HG02763 (cell line): Measurements from ENCODE around the gene PCMTD2.

Experiments
- ATAC-seq: cut with Tn5 transposase; IDR thresholded peaks from one replicate; pipeline ENCODE4 v1.9.1; 2021; ENCODE audit warnings: mild to moderate bottlenecking, moderate library complexity; ENCODE audit not compliant: unreplicated experiment

Gene PCMTD2

GRCh38 chr20:64254571-64255360 is 782 bp upstream of the PCMTD2 start:
- no peak for ATAC-seq

- ATAC-seq: no peak
These were observed 861 bp downstream of the PCMTD2 start for GRCh38 chr20:64256282-64256935.

- no peak for ATAC-seq
These were observed 1.7 kb downstream of the PCMTD2 start for GRCh38 chr20:64257107-64257757.

GRCh38 chr20:64258071-64258823 is 2.7 kb downstream of the PCMTD2 start:
- no peak for ATAC-seq

- ATAC-seq: no peak
These were observed 4.7 kb downstream of the PCMTD2 start for GRCh38 chr20:64260239-64260638.

GRCh38 chr20:64261138-64261537 is 5.6 kb downstream of the PCMTD2 start:
- no peak for ATAC-seq

GRCh38 chr20:64264091-64264490 is 8.5 kb downstream of the PCMTD2 start:
- no peak for ATAC-seq

GRCh38 chr20:64265201-64265600 is 9.7 kb downstream of the PCMTD2 start:
- no peak for ATAC-seq

- no peak for ATAC-seq
These were observed 11.4 kb downstream of the PCMTD2 start for GRCh38 chr20:64266988-64267387.

- ATAC-seq: no peak
These were observed 12.6 kb downstream of the PCMTD2 start for GRCh38 chr20:64268174-64268573.

GRCh38 chr20:64269604-64270411 is 14.3 kb downstream of the PCMTD2 start:
- no peak for ATAC-seq

- ATAC-seq: no peak
These were observed 16.1 kb downstream of the PCMTD2 start for GRCh38 chr20:64271636-64272035.

GRCh38 chr20:64273109-64273508 is 17.6 kb downstream of the PCMTD2 start:
- no peak for ATAC-seq

- ATAC-seq: no peak
These were observed 21.3 kb downstream of the PCMTD2 start for GRCh38 chr20:64276817-64277216.

- no peak for ATAC-seq
These were observed 22.2 kb downstream of the PCMTD2 start for GRCh38 chr20:64277571-64278316.

- ATAC-seq: no peak
These were observed 22.8 kb downstream of the PCMTD2 start for GRCh38 chr20:64278317-64278681.

- no peak for ATAC-seq
These were observed 24.4 kb downstream of the PCMTD2 start for GRCh38 chr20:64279826-64280459.

GRCh38 chr20:64280460-64280843 is 24.9 kb downstream of the PCMTD2 start:
- ATAC-seq: no peak

- ATAC-seq: no peak
These were observed 28.1 kb downstream of the PCMTD2 start for GRCh38 chr20:64283646-64284045.
